A673 (cell line): ENCODE data around the gene SPAG6. TPM values are rescaled to one million over a fixed set of nuclear protein-coding genes. Genes with fewer than 3 reads are reported as not detected.
A peak's percentile ranks its signal among the peaks of the same experiment; 100 is the strongest.

Source experiments
- BruUV-seq: library from RNA; stranded (reverse); fragments of 400-500 nt; replicated peaks from 2 replicates; lab custom pipeline; 2021; lab: Mats Ljungman, UMichigan
- CTCF ChIA-PET: fragments of 300-600 bp; sonication (Branson Sonifier 250); formaldehyde crosslinking; loops from one replicate; lab custom pipeline; 2022; ENCODE audit warnings: antibody characterized with exemption; lab: Charles Lee
- POLR2A ChIA-PET: fragments of 300-600 bp; sonication (Branson Sonifier 250); formaldehyde crosslinking; loops from one replicate; lab custom pipeline; 2022; ENCODE audit warnings: antibody characterized with exemption; ENCODE audit not compliant: low non-redundant PET; lab: Charles Lee
- DNase-seq: peaks from one replicate; pipeline ENCODE4 v3.0.0-alpha.2; 2015; ENCODE audit warnings: low spot score
- H3K27ac ChIP-seq: fragments of 200-600 bp; sonication (generic); 2 replicates; pipeline ENCODE4 v1.5.1; 2016; ENCODE audit warnings: mixed run types, low read depth, mild to moderate bottlenecking, mixed read lengths, antibody characterized with exemption, low read length; ENCODE audit not compliant: poor library complexity, severe bottlenecking
- H3K27me3 ChIP-seq: fragments of 200-600 bp; sonication (generic); replicated peaks from 2 replicates; pipeline ENCODE4 v1.6.1; 2017; ENCODE audit warnings: mixed run types, low read depth, mild to moderate bottlenecking, mixed read lengths, antibody characterized with exemption, low read length; ENCODE audit not compliant: insufficient read depth, poor library complexity
- H3K36me3 ChIP-seq: fragments of 200-600 bp; sonication (generic); 2 replicates; pipeline ENCODE4 v1.6.1; 2016; ENCODE audit warnings: mixed run types, mild to moderate bottlenecking, mixed read lengths, antibody characterized with exemption, low read length; ENCODE audit not compliant: insufficient read depth, poor library complexity, severe bottlenecking
- H3K4me1 ChIP-seq: fragments of 200-600 bp; sonication (generic); 2 replicates; pipeline ENCODE4 v1.6.1; 2017; ENCODE audit warnings: mixed run types, mild to moderate bottlenecking, mixed read lengths, antibody characterized with exemption, low read length; ENCODE audit not compliant: insufficient read depth, poor library complexity, severe bottlenecking
- H3K4me3 ChIP-seq: fragments of 200-600 bp; sonication (generic); 2 replicates; pipeline ENCODE4 v1.5.1; 2016; ENCODE audit warnings: low read depth, mixed run types, mild to moderate bottlenecking, mixed read lengths, low read length; ENCODE audit not compliant: poor library complexity, severe bottlenecking
- H3K9me3 ChIP-seq: fragments of 200-600 bp; sonication (generic); 2 replicates; pipeline ENCODE4 v1.6.1; 2016; ENCODE audit warnings: mixed run types, low read depth, mild to moderate bottlenecking, mixed read lengths, antibody characterized with exemption, low read length; ENCODE audit not compliant: poor library complexity, severe bottlenecking
- EZH2 ChIP-seq: fragments of 200-600 bp; sonication (generic); IDR thresholded peaks from 2 replicates; pipeline ENCODE4 v1.6.1; 2017; ENCODE audit warnings: borderline replicate concordance, low read depth, mild to moderate bottlenecking, mixed read lengths, antibody characterized with exemption, low read length; ENCODE audit not compliant: poor library complexity, severe bottlenecking
- intact Hi-C: fragments of 100-400 bp; cut with micrococcal nuclease; formaldehyde crosslinking; loops from one replicate; pipeline ENCODE4 v1.10.0; 2022; ENCODE audit not compliant: unreplicated experiment
- total RNA-seq: library from RNA; stranded (reverse); gene quantifications from 2 replicates; pipeline ENCODE4 v1.2.3, GENCODE V29; 2021
- TF ChIP-seq, protein P1 (sequence below): fragments of 300-800, 200-600 bp; sonication (generic); conservative IDR thresholded peaks from 2 replicates; pipeline ENCODE4 v1.5.1; 2017; ENCODE audit warnings: low read depth, mild to moderate bottlenecking, antibody characterized with exemption, low read length, moderate library complexity, mixed read lengths

SPAG6 gene
- total RNA-seq, 1 experiment from 2014 or later: 0.39 TPM

DNA sequence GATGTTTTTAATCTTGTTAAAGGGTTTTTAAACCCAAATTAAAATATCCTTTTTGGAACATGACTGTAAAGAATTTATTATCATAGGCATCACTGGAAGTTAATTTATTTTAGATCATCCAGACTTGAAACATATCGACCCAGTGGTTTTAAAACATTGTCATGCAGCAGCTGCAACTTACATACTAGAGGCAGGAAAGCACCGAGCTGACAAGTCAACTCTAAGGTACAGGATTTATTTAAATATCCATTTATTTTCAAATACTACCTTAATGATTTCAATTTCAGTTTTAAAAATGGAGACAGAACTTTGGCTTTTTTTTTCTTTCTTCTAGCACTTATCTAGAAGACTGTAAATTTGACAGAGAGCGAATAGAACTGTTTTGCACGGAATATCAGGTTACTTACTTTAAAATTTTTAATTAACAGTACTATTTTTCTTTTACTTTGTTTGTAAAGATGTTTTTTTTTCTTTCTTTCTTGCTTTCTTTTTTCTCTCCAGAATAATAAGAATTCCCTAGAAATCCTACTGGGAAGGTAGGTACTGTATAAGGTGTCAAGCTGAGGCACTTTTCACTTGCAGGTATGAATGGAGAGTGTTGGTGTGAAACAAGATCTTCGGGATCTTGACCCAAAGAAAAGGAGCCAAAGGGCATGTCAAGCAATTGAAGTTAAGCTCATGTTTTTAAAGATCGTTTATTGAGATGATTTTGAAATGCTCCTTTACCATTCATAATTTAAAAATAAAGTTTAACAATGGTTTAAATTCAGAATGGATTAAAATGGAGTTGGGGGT lies 27.3 kb upstream of the SPAG6 start:
- peaks cover 11% of the 10 kb centered on the region for H3K27me3 ChIP-seq
- intact Hi-C loops: loop anchor here (5.0 kb wide), 1 partner anchor 91 kb away; no protein-coding TSS in a partner anchor
- no peak overlapping the region for H3K27ac ChIP-seq
- POLR2A ChIA-PET: no interaction called here
- CTCF ChIA-PET: no interaction called here
- H3K4me1 ChIP-seq: peaks cover 25% of the 10 kb centered on the region
- no TSS peak for BruUV-seq
- TF ChIP-seq, protein P1, sequence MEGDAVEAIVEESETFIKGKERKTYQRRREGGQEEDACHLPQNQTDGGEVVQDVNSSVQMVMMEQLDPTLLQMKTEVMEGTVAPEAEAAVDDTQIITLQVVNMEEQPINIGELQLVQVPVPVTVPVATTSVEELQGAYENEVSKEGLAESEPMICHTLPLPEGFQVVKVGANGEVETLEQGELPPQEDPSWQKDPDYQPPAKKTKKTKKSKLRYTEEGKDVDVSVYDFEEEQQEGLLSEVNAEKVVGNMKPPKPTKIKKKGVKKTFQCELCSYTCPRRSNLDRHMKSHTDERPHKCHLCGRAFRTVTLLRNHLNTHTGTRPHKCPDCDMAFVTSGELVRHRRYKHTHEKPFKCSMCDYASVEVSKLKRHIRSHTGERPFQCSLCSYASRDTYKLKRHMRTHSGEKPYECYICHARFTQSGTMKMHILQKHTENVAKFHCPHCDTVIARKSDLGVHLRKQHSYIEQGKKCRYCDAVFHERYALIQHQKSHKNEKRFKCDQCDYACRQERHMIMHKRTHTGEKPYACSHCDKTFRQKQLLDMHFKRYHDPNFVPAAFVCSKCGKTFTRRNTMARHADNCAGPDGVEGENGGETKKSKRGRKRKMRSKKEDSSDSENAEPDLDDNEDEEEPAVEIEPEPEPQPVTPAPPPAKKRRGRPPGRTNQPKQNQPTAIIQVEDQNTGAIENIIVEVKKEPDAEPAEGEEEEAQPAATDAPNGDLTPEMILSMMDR: no peak
- TF ChIP-seq EZH2: no peak
- peak overlapping the region; percentile 88 for H3K4me3 ChIP-seq
- no peak for DNase-seq
- no peaks in the 10 kb centered on the region for H3K36me3 ChIP-seq
- no peaks in the 10 kb centered on the region for H3K9me3 ChIP-seq

DNA sequence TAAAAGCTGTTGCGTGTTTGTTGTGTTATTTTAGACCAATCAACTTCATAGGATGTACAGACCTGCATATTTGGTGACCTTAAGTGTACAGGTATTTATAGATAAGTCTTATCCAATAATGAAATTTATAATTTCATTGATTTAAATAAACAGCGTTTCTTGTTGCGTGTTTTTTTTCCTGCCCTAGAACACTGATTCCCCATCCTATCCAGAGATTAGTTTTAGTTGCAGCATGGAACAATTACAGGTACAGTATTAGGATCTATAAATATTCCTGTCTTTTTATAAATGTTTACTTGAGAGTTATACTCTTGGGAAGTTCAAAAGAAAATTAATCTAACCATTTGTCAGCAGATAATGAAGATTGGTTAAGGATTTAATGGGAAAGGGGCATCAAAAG lies 26.5 kb upstream of the SPAG6 start:
- Histone ChIP-seq H3K9me3 (no peaks in the 10 kb centered on the region), H3K27ac (no peak overlapping the region), H3K36me3 (no peaks in the 10 kb centered on the region), H3K27me3 (peaks cover 12% of the 10 kb centered on the region), H3K4me3 (no peak overlapping the region), H3K4me1 (peaks cover 33% of the 10 kb centered on the region)
- BruUV-seq: no TSS peak
- TF ChIP-seq, protein P1: no peak
- TF ChIP-seq EZH2: no peak
- intact Hi-C loops: loop anchor here (5.0 kb wide), 1 partner anchor 91 kb away; no protein-coding TSS in a partner anchor
- DNase-seq: no peak
- CTCF ChIA-PET: no interaction called here
- POLR2A ChIA-PET: no interaction called here

DNA sequence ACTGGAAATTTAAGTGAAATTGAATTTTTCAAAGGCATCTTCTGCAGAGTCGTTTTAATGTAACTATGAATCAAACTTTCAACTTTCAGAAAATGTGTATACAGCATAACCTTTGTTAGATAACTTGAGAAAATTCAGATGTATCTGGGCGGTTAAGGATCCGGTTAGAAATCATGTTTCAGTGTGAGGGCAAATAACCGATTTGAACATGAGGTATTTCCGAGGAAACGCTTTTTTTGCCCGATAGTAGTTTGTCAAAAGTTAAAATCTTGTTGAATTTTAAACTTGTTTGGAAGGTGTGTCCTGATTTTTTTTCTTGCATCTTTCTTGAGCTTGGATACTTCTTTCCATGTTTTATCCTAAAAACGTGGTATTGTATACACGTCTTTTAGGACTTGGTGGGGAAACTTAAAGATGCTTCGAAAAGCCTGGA lies 25.7 kb upstream of the SPAG6 start:
- Histone ChIP-seq H3K9me3 (no peaks in the 10 kb centered on the region), H3K36me3 (no peaks in the 10 kb centered on the region), H3K4me3 (peak overlapping the region; percentile 42), H3K4me1 (peaks cover 41% of the 10 kb centered on the region), H3K27me3 (peaks cover 12% of the 10 kb centered on the region), H3K27ac (peak overlapping the region; percentile 67)
- intact Hi-C loops: loop anchor here (5.0 kb wide), 1 partner anchor 92 kb away; no protein-coding TSS in a partner anchor
- no TSS peak for BruUV-seq
- ChIA-PET POLR2A (interaction anchor here (0.6 kb wide), 1 partner anchor 639 kb away, joined by 3 read pairs; no protein-coding TSS in a partner anchor), CTCF (no interaction called here)
- no peak for DNase-seq
- no peak for TF ChIP-seq EZH2
- TF ChIP-seq, protein P1: no peak
